Lower leg skin (tissue), 3 donors: ENCODE results near the gene DISP2.

Experiments used
- POLR2A ChIP-seq, 2 donors: fragments of 450-650 bp; IDR thresholded peaks; one replicate each; pipeline ENCODE4 v1.6.1; 2016 to 2017; ENCODE audit warnings: antibody characterized with exemption in 2 of 2, mild to moderate bottlenecking in 1 of 2, moderate library complexity in 1 of 2
- TF ChIP-seq, protein P1 (sequence below), 3 donors: fragments of 450-650 bp; IDR thresholded peaks; one replicate each; pipeline ENCODE4 v1.5.1; 2016; ENCODE audit warnings: antibody characterized with exemption in 3 of 3, mild to moderate bottlenecking in 3 of 3, moderate library complexity in 2 of 3

DNA sequence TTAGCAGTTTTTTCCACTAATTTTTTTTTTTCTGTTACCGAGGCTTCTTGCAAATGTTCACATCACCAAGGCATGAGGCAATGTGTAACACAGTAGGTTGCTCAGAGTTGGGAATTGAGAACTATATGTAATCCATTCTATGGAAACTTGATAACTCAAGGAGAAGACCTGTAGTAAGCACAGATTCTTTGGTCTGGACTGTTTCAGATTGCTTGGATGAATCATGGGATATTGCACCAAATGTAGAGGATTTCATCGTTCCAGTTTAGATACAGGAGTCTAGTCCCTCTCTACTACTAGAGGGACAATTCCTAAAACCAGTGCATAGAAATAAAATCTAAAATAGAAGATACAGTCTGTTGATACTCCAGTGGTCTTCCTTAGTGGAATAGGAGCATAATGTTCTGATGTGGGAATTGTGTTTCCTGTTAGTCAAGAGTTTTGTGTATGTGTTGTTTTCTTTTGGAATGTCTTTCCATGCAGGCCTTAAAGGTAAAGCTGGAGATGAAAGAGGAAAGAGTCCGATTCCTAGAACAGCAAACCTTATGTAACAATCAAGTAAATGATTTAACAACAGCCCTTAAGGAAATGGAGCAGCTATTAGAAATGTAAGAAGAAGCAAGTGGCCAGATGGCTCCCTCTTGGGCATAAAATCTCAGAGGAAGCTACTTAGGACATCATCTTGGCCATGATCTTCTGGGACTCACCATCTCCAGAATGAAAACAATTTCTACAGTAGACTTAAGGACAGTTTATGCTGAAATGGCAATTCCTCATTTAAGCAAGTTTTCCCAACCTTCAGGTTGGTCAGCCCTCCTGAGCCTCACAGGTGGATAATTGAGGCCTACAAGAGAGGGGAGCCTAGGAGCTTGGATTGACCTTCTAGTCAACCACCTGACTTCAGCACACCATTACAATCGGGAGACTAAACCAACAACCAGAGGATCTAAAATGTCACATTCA lies 35.2 kb downstream of the DISP2 start:
- TF ChIP-seq, protein P1, sequence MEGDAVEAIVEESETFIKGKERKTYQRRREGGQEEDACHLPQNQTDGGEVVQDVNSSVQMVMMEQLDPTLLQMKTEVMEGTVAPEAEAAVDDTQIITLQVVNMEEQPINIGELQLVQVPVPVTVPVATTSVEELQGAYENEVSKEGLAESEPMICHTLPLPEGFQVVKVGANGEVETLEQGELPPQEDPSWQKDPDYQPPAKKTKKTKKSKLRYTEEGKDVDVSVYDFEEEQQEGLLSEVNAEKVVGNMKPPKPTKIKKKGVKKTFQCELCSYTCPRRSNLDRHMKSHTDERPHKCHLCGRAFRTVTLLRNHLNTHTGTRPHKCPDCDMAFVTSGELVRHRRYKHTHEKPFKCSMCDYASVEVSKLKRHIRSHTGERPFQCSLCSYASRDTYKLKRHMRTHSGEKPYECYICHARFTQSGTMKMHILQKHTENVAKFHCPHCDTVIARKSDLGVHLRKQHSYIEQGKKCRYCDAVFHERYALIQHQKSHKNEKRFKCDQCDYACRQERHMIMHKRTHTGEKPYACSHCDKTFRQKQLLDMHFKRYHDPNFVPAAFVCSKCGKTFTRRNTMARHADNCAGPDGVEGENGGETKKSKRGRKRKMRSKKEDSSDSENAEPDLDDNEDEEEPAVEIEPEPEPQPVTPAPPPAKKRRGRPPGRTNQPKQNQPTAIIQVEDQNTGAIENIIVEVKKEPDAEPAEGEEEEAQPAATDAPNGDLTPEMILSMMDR (IDR thresholded peaks at IDR 0.05) = no peak
- no peak for TF ChIP-seq POLR2A (IDR thresholded peaks at IDR 0.05)
